Non-pigmented ciliary epithelial cell (primary cell): ENCODE results near the gene CDC27.
"Not testable (repeated sequence)": the region's sequence is repeated elsewhere in the genome, so short reads cannot be mapped to it uniquely, and the experiment has no call there.

Source experiments
- DNase-seq: peaks from one replicate; pipeline ENCODE4 v3.0.0-alpha.2; 2010; ENCODE audit warnings: low read depth

Gene CDC27, protein sequence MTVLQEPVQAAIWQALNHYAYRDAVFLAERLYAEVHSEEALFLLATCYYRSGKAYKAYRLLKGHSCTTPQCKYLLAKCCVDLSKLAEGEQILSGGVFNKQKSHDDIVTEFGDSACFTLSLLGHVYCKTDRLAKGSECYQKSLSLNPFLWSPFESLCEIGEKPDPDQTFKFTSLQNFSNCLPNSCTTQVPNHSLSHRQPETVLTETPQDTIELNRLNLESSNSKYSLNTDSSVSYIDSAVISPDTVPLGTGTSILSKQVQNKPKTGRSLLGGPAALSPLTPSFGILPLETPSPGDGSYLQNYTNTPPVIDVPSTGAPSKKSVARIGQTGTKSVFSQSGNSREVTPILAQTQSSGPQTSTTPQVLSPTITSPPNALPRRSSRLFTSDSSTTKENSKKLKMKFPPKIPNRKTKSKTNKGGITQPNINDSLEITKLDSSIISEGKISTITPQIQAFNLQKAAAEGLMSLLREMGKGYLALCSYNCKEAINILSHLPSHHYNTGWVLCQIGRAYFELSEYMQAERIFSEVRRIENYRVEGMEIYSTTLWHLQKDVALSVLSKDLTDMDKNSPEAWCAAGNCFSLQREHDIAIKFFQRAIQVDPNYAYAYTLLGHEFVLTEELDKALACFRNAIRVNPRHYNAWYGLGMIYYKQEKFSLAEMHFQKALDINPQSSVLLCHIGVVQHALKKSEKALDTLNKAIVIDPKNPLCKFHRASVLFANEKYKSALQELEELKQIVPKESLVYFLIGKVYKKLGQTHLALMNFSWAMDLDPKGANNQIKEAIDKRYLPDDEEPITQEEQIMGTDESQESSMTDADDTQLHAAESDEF

DNA sequence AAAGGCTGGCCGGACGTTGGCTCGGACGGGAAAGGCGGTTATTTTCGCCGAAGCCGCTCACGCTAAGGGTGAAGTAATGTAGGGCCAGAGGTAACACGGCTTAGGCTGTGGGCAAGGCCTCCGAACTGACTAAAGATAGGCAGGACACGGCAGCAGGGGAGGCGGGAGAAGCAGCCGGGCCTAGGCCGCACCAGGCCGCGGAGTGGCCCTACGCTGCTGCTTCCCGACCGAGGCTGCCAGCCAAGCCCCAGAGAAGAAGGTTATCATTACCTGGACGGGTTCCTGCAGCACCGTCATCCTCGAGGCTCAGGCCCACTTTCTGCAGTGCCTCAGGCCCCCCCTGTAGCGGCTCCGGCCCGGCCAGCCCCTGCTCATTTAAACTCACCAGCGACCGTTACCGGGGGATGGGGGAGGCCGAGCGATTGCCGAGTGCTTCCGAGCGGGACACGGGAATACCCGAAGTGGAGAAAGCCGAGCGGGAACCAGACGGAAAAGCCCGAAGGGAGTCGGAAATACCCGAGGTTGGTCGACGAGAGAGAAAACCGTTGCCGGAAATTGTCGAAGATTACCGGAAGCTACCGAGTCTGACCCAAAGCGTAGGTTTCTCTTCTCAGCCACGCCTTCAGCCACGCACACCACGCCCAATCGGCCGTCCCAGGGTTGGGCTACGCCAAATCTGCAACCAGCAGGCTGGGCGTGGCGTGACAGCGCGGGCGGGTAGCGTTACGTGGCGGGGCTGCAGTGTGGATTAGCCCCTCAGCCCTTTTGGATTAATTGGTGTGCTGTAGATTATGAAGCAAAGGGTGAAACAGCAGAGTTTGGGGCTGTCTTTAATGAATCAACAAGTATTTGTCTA, at the start of gene CDC27:
CDC27 (minus strand) TSS at position 420 of the 856 bp plus-strand sequence; CDS start at position 297, 123 bp downstream.
- DNase-seq, result peak; percentile 91

DNA sequence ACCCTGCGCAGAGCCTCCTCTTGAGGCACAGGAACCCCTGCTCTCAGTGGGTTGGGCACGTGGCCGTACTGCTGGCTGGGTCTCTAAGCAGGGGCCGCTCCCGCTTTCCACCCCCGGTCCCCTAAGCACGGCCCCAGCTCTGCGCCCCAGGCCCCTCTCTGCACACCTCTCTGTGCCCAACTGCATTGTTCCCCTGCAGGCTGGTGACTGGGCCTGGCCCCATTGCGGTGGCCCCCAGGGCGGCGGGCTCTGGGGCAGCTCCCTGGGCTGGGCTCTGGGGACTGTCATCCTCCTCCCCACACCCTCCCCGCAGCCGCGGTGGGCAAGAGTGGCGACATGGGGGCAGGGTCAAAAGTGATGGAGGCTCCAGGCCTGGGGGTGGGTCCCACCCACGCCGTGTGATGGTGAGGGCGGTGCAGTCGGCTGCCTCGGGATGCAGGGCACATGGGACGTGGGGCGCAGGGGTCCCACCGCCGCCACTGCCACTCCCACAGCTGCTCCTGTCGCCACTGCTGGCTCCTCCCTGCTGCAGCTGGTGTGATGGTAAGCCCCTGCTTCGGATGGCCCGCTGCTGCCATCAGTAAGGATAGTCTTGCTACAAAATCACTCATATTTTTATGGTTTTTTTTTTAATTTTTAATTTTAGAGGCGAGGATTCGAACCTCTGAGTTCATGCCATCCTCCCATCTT, 49.4 kb upstream of the CDC27 start:
- no peak for DNase-seq

DNA sequence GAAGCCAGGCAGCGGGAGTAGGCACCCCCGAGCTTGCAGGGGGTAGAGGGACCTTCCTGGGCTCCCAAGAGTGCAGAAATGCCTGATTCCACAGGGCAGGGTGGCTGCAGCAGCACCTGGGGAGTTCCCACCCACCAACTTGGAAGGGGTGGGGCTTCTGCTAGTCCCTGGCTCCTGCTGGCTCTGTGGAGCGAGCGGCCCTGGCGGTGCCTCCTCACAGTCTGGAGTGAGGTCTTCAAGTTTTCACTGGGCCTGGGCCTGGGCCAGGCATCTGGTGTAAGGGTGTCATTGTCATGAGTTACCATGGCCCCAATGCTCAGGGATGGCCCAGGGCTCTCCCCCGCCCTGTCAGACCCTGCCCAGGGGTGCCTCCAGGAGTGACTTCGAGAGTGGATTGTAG, 48.7 kb upstream of the CDC27 start:
- no peak for DNase-seq

DNA sequence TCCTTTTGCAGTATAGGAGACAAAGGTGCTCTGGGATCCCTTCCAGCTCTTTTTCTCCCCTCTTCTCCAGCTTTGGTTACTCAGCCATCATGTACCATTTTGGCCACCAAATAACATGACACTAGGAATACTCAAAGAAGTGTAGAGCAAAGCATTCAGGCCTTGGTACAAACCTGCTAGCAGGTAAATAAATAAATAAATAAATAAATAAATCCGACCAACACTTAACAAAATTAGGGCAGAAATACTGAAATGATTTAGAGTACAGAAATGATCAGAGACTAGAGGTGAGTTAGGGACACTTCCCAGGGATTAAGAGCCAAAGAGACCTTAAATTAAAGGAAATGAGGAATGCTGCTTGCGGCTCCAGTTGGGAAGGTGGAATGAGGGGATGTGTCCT, 46.8 kb upstream of the CDC27 start:
- DNase-seq, result no peak

DNA sequence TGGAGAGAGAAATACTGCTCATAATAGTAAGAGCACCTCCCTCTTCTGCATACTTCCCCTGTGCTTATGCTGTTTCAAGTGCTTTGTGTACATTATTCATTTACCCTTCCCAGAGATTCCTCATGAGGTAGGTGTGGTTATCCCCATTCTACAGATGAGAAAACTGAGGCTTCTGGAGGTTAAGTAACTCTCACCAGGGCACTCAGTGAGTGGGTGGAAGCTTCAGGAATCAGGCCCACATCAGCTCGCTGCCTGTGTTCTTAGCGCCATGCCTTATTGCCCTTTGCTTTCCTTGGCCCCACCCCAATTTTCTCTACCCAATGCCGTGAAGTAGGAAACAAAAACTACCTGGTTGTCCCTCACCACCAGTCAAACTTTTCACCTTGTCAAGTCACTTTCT, 46.4 kb upstream of the CDC27 start:
- DNase-seq, result no peak

DNA sequence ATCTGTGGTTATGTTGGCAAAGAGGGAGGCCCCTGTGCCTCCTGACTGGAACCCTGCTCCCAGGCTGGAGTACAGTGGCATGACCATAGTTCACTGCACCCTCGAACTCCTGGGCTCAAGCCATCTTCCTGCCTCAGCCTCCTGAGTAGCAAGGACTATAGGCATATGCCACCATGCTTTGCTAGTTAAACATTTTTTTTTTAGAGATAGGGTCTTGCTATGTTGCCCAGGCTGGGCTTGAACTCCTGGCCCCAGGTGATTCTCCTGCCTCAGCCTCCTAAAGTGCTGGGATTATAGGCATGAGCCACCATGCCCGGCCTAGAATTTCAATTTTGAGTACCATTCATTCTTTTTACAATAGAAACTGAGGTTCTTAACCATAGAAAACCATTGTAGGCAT, 43.4 kb upstream of the CDC27 start:
- DNase-seq, result no peak

DNA sequence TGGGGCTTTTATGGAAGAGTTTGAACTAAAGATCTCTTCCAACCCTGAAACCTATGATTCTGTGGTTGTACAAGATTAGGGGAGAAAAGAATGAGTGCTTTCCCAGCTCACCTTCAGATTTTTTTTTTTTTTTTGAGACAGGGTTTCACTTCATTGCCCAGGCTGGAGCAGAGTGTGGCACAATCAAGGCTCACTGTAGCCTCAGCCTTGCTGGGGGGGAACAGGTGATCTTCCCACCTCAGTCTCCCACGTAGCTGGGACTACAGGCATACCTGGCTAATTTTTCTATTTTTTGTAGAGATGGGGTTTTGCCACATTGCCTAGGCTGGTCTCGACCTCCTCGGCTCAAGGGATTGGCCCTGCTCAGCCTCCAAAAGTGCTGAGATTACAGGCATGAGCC, 42.8 kb upstream of the CDC27 start:
- DNase-seq, result no peak

DNA sequence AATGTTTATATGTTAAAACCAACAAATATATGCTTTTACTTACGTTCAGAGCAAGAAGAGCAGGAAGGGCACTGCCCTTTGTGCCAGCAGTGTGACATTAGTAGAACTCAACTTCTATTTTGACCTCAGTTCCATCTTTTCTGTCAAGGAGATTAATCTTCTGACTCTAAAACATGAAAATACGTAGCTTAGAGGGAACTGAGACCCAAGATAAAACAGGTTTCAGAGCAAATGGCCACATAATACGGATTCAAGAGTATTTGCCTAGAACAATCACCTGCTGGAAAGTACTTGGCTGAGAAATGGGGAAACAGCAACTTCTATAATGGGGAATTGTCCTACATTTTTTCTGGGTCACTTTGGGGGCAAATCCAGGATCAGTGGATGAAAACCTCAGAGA, 42.2 kb upstream of the CDC27 start:
- no peak for DNase-seq

DNA sequence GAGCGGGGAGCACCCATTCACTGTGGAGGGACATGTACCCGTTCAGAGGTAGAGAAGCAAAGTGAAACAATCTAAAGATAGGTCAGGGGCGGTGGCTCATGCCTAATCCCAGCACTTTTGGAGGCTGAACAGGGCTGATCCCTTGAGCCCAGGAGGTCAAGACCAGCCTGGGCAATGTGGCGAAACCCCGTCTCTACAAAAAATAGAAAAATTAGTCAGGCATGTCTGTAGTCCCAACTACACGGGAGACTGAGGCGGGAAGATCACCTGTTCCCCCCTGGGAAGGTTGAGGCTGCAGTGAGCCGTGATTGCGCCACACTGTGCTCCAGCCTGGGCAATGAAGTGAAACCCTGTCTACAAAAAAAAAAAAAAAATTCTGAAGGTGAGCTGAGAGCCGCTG, 41.8 kb upstream of the CDC27 start:
- DNase-seq, result no peak

DNA sequence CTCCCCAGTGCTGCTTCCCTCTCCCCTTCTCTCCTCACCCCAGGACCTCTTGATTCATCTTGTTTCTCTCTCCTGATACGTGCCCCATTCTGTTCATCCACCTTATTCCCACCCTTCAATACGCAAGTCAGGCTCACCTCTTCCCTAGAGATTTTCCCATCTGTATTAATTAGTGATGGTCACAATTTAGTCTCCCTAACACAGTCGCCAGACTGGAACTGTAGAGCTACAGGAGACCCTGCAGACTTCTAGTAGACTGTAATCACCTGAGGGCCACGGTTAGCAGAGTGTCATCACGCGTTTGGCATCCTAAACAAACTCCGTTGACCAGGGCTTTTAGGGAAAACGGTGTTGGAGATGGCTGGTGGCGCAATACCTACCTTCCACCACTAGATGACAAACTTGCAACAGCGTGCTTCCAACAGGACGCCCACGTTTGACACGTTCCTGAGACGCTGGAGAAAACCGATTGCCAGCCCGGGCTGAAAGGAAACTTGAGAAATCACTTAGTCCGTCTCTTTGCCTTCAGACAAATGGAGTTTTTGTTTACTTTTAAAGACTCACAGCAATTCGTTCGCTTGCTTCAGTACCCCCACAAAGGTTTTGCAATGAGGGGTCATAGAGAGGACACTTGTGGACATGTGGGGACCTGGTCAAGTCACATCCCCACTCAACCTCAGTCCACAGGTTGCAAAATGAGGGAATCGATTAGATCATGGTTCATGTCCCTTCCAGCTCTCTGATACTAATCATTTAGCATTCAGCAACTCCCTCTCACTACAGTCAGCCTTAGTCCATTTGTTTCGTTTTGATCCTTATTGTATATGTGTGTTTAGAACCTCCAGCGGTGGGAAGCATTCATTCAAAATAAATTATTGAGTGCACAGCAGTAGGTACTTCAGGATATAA, 40.7 kb upstream of the CDC27 start:
- DNase-seq, result peak; percentile 95

DNA sequence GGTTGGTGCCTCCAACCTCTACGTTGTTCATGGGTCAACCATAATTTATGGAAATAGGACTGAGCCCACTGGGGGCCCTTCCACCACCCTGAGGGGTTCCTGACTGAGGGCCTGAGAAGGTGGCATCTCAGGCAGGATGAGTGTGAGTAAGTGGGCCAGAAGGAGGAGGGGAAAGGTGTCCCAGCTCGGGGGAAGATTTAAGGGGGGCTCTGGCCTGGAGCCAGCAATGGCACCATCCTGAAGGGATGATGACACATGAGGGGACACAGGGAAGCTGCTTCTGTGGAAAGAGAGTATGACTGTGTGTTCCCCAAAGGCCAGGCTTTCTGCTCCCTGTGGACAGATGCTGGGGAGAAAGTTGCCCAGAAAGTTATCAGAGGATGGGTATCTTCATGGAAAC, 38.8 kb upstream of the CDC27 start:
- no peak for DNase-seq

DNA sequence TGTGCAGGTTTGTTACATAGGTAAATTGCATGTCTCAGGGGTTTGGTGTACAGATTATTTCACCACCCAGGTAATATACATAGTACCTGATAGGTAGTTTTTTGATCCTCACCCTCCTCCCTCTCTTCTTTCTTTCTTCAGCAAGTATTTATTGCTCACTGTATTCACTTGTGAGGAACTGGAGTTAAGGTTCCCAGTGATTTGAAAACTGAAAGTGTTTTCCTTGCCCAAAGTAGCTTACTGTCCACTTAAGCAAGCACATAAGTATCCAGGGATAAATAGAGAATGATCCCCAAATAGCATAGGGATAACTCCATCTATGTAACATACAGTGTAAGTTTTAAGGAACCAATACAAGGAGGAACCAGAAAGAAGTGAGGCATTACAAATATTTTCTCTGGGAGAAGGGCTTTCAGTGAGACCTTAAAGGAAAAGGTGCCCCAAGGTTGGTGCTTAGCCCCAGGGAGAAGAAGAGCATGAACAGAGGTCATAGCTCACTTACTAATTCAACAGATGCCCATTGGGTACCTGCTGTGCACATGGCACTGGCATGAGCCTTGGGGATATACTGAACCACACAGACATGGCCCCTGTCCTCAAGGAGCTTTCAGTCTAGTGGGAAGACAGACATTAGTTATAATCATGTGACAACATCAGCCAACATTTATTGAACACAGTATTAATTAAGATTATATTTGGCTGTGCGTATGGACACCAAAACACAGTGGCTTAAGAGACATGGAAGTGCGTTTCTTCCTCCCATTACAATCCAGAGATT, 37.0 kb upstream of the CDC27 start:
- DNase-seq, result no peak

DNA sequence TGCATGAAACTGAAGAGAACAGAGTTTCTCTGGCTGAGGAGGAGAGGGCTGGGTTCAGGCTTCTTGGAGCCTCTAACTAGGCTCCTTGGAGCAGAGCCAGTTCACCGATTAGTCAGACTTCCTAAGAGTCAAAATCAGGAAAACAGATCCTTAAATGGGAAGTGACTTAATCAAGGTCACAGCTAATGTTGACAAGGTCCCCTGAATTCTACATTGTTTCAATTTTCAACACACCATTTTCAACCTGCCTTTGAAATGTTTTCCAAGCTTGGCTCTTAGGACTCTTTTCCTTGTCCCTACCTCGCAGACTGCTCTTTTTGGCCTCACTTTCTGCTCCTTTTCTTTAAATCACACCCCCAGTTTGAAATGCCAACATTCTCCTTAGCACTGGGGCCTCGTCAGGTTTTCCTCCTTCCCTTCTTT, 36.4 kb upstream of the CDC27 start:
- peak; percentile 73 for DNase-seq

DNA sequence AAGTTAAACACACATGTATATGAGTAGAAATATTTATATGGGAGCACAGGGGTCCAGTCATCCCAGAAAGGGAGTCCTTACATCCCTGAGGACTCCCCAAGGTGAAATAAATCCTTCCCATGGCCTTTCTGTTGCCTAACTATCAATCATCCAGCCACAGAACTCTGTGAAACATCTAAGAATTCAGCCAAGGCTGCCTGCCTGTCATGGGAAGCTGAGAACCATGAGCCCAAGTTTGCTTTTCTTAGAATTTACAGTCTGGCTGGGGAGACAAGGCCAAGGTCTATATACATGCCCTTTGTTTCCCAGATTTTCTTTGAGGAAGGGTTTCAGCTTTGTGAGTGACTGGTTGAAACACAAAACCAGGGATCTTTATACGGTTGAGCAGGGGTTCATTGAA, 35.9 kb upstream of the CDC27 start:
- no peak for DNase-seq

DNA sequence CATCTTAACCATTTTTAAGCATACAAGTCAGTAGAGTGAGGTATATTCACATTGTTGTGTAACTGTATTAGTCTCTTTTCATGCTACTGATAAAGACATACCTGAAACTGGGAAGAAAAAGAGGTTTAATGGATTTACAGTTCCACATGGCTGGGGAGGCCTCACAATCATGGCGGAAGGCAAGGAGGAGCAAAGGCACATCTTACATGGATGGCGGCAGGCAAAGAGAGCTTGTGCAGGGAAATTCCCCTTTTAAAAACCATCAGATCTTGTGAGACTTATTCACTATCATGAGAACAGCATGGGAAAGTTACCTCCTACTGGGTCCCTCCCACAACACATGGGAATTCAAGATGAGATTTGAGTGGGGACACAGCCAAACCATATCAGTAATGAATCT, 35.0 kb upstream of the CDC27 start:
- not testable (repeated sequence) for DNase-seq

DNA sequence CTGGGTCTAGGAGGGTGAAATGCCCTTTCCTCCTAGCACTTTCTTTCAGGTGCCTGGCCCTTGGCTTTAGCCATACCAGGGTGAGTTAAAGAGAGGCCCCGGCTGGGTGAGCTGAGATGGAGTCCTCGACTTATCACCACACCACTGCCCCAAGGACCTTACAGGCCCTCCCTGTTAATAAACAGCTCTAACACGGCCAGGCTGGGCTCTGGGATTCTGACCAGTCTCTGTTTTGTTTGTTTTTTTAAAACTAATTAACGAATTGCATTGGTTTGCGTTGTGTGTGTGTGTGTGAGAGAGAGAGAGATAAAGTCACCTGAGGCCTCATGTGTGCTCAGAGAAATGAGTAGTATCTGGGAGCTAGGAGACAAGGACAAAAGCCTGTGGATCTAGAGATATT, 34.4 kb upstream of the CDC27 start:
- no peak for DNase-seq

DNA sequence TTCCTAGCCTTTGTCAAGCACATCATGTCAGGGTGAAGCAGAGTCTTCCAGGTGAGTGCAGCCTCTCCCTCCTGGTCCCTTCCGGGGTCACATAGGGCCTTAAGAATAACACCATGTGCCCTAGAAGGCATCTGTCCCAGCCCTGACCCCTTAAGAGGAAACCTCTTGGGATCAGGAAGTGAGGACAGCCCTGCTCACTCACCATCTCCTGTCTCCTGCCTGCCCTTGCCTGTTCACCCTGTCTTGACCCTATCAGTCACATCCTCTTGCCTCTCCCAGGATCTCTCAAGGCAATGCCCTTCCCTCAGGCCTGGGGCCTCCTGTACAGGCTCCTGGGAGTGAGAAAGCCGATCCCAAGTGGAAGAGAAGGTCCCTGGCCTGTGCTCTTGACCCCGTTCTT, 33.9 kb upstream of the CDC27 start:
- DNase-seq, result no peak

DNA sequence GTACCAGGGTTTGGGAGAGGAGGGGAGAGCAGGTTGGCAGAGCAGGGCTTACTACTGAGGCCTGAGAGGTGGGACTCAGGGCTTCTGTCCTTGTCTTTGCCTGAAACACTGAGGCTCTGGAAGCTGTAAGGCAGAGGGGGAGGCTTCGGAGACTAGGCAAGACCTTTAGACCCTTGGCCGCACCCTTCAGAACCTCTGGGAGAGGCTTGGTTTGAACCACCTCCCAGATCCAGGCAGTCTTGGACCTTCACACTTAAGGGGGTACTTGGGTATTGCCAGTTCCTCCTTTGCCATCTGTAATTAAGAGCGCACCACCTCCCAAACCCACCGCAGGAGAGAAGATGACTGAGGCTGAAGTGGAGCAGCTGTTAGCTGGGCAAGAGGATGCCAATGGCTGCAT, 33.0 kb upstream of the CDC27 start:
- DNase-seq, result no peak

DNA sequence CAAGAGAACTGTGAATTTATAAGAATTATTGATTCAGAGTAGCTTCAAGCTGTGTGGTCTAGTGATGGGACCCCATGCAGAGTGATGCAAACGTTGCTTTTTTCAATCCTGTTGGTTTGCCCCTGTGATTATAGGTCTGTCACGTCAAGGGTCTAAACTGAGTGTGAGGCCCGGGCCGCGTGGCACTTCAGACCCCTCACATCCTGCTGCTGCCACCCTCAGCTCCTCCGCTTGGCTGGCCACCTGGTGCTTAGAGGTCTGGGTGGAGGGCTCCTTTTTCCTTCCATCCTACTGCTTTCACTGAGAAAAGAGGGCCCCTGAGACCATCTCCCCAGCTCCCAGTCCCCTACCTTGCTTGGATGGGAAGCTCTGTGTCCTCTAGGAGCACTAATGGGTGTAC, 32.1 kb upstream of the CDC27 start:
- DNase-seq, result no peak

DNA sequence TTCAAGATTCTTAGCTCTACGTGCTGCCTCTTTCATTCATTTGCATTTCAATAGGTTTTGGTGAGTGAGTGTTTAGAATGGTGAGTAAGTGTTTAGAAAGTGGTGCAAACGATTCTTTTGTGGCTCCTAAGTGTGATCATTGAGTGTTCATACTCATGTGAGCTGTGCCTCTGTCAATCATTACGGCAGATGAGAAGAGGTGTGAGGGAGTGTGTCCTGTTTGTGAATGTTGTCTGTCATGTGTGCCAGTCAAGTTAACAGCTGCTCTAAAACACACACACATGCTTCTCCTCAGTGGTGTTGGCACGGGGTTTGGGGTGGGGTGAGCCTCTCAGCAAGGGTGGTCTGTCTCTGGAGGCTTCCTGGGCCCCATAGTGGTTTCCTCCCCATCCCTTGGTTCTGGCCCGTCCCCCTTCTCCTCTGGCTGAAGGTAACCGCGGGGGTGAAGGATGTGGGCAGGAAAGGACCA, 31.5 kb upstream of the CDC27 start:
- no peak for DNase-seq
